H9 (cell line): ENCODE data around the gene AS3MT. TPM values are rescaled to one million over a fixed set of nuclear protein-coding genes. Genes with fewer than 3 reads are reported as not detected.

ENCODE experiments used
- DNase-seq: peaks from one replicate; pipeline ENCODE4 v3.0.0-alpha.2; 2017
- H2AFZ ChIP-seq: one replicate; pipeline ENCODE4 v1.6.1; 2013; ENCODE audit warnings: mild to moderate bottlenecking, low read length, control low read depth, moderate library complexity
- H2AK5ac ChIP-seq: 2 replicates; pipeline ENCODE4 v1.6.1; 2013; ENCODE audit warnings: low read length, control low read depth, mixed read lengths; ENCODE audit not compliant: insufficient read length
- H2BK120ac ChIP-seq: one replicate; pipeline ENCODE4 v1.6.1; 2013; ENCODE audit warnings: low read depth, mild to moderate bottlenecking, low read length, control low read depth, inconsistent platforms; ENCODE audit not compliant: poor library complexity, severe bottlenecking
- H2BK12ac ChIP-seq: 2 replicates; pipeline ENCODE4 v1.6.1; 2013; ENCODE audit warnings: low read length, control low read depth, mixed read lengths, low read depth; ENCODE audit not compliant: insufficient read length
- H2BK15ac ChIP-seq: 2 replicates; pipeline ENCODE4 v1.6.1; 2013; ENCODE audit warnings: low read depth, low read length, control low read depth
- H2BK20ac ChIP-seq: one replicate; pipeline ENCODE4 v1.6.1; 2013; ENCODE audit warnings: low read depth, mild to moderate bottlenecking, low read length, control low read depth, inconsistent platforms; ENCODE audit not compliant: poor library complexity, severe bottlenecking
- H2BK5ac ChIP-seq: 2 replicates; pipeline ENCODE4 v1.6.1; 2013; ENCODE audit warnings: low read length, control low read depth, mixed read lengths; ENCODE audit not compliant: insufficient read length
- H3K14ac ChIP-seq: 2 replicates; pipeline ENCODE4 v1.6.1; 2013; ENCODE audit warnings: low read length, control low read depth; ENCODE audit not compliant: insufficient read depth
- H3K18ac ChIP-seq: 2 replicates; pipeline ENCODE4 v1.6.1; 2013; ENCODE audit warnings: low read depth, mild to moderate bottlenecking, mixed read lengths, low read length, control low read depth; ENCODE audit not compliant: insufficient read length
- H3K23ac ChIP-seq: 2 replicates; pipeline ENCODE4 v1.6.1; 2013; ENCODE audit warnings: low read length, control low read depth, mixed read lengths, low read depth; ENCODE audit not compliant: insufficient read length
- H3K23me2 ChIP-seq: 2 replicates; pipeline ENCODE4 v1.6.1; 2013; ENCODE audit warnings: low read depth, mild to moderate bottlenecking, mixed read lengths, low read length, control low read depth; ENCODE audit not compliant: insufficient read length, poor library complexity, severe bottlenecking
- H3K27ac ChIP-seq: 2 replicates; pipeline ENCODE4 v1.5.1; 2013; ENCODE audit warnings: low read length, control low read depth, mixed read lengths, low read depth; ENCODE audit not compliant: insufficient read length
- H3K27me3 ChIP-seq: 2 replicates; pipeline ENCODE4 v1.6.1; 2013; ENCODE audit warnings: low read length, control low read depth, inconsistent platforms; ENCODE audit not compliant: insufficient read depth
- H3K4ac ChIP-seq: 2 replicates; pipeline ENCODE4 v1.6.1; 2013; ENCODE audit warnings: low read depth, mild to moderate bottlenecking, control low read depth, inconsistent platforms, low read length, moderate library complexity
- H3K4me1 ChIP-seq: 2 replicates; pipeline ENCODE4 v1.6.1; 2013; ENCODE audit warnings: low read length, control low read depth, inconsistent platforms; ENCODE audit not compliant: insufficient read depth
- H3K4me2 ChIP-seq: 2 replicates; pipeline ENCODE4 v1.6.1; 2013; ENCODE audit warnings: low read length, control low read depth, mixed read lengths; ENCODE audit not compliant: insufficient read length, insufficient read depth
- H3K56ac ChIP-seq: 2 replicates; pipeline ENCODE4 v1.6.1; 2013; ENCODE audit warnings: low read depth, mild to moderate bottlenecking, mixed read lengths, low read length, control low read depth; ENCODE audit not compliant: insufficient read length
- H3K79me1 ChIP-seq: 2 replicates; pipeline ENCODE4 v1.6.1; 2013; ENCODE audit warnings: low read depth, mild to moderate bottlenecking, moderate library complexity, low read length, control low read depth, inconsistent platforms; ENCODE audit not compliant: insufficient read depth, poor library complexity, severe bottlenecking
- H3K79me2 ChIP-seq: 2 replicates; pipeline ENCODE4 v1.6.1; 2013; ENCODE audit warnings: low read length, control low read depth, inconsistent platforms; ENCODE audit not compliant: insufficient read depth
- H3K9ac ChIP-seq: 2 replicates; pipeline ENCODE4 v1.6.1; 2013; ENCODE audit warnings: low read length, control low read depth, mixed read lengths; ENCODE audit not compliant: insufficient read length; ENCODE audit errors: extremely low read depth
- H3K9me3 ChIP-seq: one replicate; pipeline ENCODE4 v1.6.1; 2013; ENCODE audit warnings: low read depth, low read length, inconsistent platforms; ENCODE audit not compliant: control insufficient read depth
- H3T11ph ChIP-seq: one replicate; pipeline ENCODE4 v1.6.1; 2013; ENCODE audit warnings: mild to moderate bottlenecking, low read length, control low read depth, inconsistent platforms
- H4K20me1 ChIP-seq: one replicate; pipeline ENCODE4 v1.6.1; 2013; ENCODE audit not compliant: control insufficient read depth, insufficient read length, insufficient read depth
- H4K5ac ChIP-seq: 2 replicates; pipeline ENCODE4 v1.6.1; 2013; ENCODE audit warnings: low read depth, mild to moderate bottlenecking, mixed read lengths, low read length, control low read depth; ENCODE audit not compliant: insufficient read length
- H4K8ac ChIP-seq: replicated peaks from 2 replicates; pipeline ENCODE4 v1.6.1; 2013; ENCODE audit warnings: low read length, control low read depth, mixed read lengths, low read depth; ENCODE audit not compliant: insufficient read length
- H4K91ac ChIP-seq: 2 replicates; pipeline ENCODE4 v1.6.1; 2013; ENCODE audit warnings: low read depth, mild to moderate bottlenecking, moderate library complexity, mixed read lengths, low read length, control low read depth; ENCODE audit not compliant: insufficient read length
- H3K27ac Mint-ChIP-seq, 3 experiments: 2 replicates in 2 of 3; 3 replicates in 1 of 3; pipeline ENCODE4 v1.8.0; 2020 to 2021; ENCODE audit warnings: mixed read lengths in 3 of 3, mild to moderate bottlenecking in 1 of 3, moderate library complexity in 1 of 3
- H3K27me3 Mint-ChIP-seq: 2 replicates; pipeline ENCODE4 v1.8.0; 2021; ENCODE audit warnings: low read depth, mild to moderate bottlenecking, moderate library complexity, mixed read lengths
- H3K36me3 Mint-ChIP-seq, 3 experiments: 2 replicates in 2 of 3; 3 replicates in 1 of 3; pipeline ENCODE4 v1.8.0; 2020 to 2021; ENCODE audit warnings: low read depth in 3 of 3, mixed read lengths in 3 of 3; ENCODE audit not compliant: insufficient read depth in 1 of 3
- H3K4me1 Mint-ChIP-seq, 2 experiments: 2 replicates each; pipeline ENCODE4 v1.8.0; 2020; ENCODE audit warnings: mixed read lengths in 2 of 2
- H3K4me3 Mint-ChIP-seq, 2 experiments: 2 replicates in 1 of 2; 3 replicates in 1 of 2; pipeline ENCODE4 v1.8.0; 2020 to 2021; ENCODE audit warnings: mild to moderate bottlenecking in 2 of 2, mixed read lengths in 2 of 2, moderate library complexity in 1 of 2
- H3K9me3 Mint-ChIP-seq, 2 experiments: 2 replicates in 1 of 2; 3 replicates in 1 of 2; pipeline ENCODE4 v1.8.0; 2020; ENCODE audit warnings: mild to moderate bottlenecking in 2 of 2, mixed read lengths in 2 of 2, moderate library complexity in 1 of 2
- CTCF ChIP-seq: fragments of 200-600 bp; sonication (generic); conservative IDR thresholded peaks from 3 replicates; pipeline ENCODE4 v1.8.0; 2021; ENCODE audit warnings: antibody characterized with exemption, mild to moderate bottlenecking
- WGBS: extraction: QIAGEN DNeasy Blood & Tissue Kit; methylation state at CpG from one replicate; pipeline ENCODE4 v1.1.7; 2013; ENCODE audit warnings: missing lambda C conversion rate, low lambda C conversion rate, mixed read lengths; ENCODE audit not compliant: insufficient read length; ENCODE audit errors: extremely low coverage; 5-methylcytosine and 5-hydroxymethylcytosine counted together
- total RNA-seq: library from RNA; stranded (reverse); gene quantifications from 2 replicates; pipeline ENCODE4 v1.2.1, GENCODE V29; 2021

The AS3MT gene
- total RNA-seq, 1 experiment from 2014 or later, result 16.4 TPM

GRCh38 chr10:102941401-102941800 lies 72.1 kb downstream of the AS3MT start:
- WGBS, result no CpG with 5 or more reads among the region's 3 CpGs
- H3K4me1 Mint-ChIP-seq, result peaks cover 13 to 15% of the 10 kb centered on the region in 2 experiments

More at GRCh38 chr10:102941401-102941800, 72.1 kb downstream of the AS3MT start:
- Histone ChIP-seq H3K79me1 (no peaks in the 10 kb centered on the region), H2BK120ac (no peak overlapping the region), H2BK15ac (no peak overlapping the region), H2BK20ac (no peak overlapping the region), H2BK12ac (no peak overlapping the region), H3K56ac (no peak overlapping the region), H3K23ac (no peak overlapping the region), H3K4ac (no peak overlapping the region), H3K23me2 (no peaks in the 10 kb centered on the region), H3K9me3 (no peaks in the 10 kb centered on the region), H3K9ac (no peak overlapping the region), H3K79me2 (no peaks in the 10 kb centered on the region), H3K14ac (no peak overlapping the region), H4K8ac (no peak overlapping the region), H4K5ac (no peak overlapping the region), H3K18ac (no peak overlapping the region), H3K4me2 (no peak overlapping the region), H3K27ac (no peak overlapping the region), H4K91ac (no peak overlapping the region), H4K20me1 (no peaks in the 10 kb centered on the region), H2AK5ac (no peak overlapping the region), H3K27me3 (no peaks in the 10 kb centered on the region), H2BK5ac (no peak overlapping the region), H2AFZ (no peak overlapping the region), H3T11ph (no peak overlapping the region), H3K4me1 (no peaks in the 10 kb centered on the region)
- no peak for TF ChIP-seq CTCF
- Mint-ChIP-seq H3K27me3 (no peaks in the 10 kb centered on the region; the same call in 1 of the 2 replicates), H3K4me3 (no peak overlapping the region), H3K36me3 (peaks cover 0 to 8% (median 2%) of the 10 kb centered on the region in 3 experiments; a peak in 3 of 7 replicates), H3K9me3 (no peaks in the 10 kb centered on the region; a peak in 1 of 5 replicates), H3K27ac (no peak overlapping the region; a peak in 1 of 7 replicates)
- no peak for DNase-seq
